ENCODE measurements around the gene LSP1.
"Not testable (repeated sequence)": the region's sequence is repeated elsewhere in the genome, so short reads cannot be mapped to it uniquely, and the experiment has no call there.

Gene LSP1

GRCh38 chr11:1870721-1871466 is 18.0 kb downstream of the LSP1 start:
- TF ChIP-seq, protein P1, sequence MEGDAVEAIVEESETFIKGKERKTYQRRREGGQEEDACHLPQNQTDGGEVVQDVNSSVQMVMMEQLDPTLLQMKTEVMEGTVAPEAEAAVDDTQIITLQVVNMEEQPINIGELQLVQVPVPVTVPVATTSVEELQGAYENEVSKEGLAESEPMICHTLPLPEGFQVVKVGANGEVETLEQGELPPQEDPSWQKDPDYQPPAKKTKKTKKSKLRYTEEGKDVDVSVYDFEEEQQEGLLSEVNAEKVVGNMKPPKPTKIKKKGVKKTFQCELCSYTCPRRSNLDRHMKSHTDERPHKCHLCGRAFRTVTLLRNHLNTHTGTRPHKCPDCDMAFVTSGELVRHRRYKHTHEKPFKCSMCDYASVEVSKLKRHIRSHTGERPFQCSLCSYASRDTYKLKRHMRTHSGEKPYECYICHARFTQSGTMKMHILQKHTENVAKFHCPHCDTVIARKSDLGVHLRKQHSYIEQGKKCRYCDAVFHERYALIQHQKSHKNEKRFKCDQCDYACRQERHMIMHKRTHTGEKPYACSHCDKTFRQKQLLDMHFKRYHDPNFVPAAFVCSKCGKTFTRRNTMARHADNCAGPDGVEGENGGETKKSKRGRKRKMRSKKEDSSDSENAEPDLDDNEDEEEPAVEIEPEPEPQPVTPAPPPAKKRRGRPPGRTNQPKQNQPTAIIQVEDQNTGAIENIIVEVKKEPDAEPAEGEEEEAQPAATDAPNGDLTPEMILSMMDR (IDR thresholded peaks at IDR 0.05; ENCODE audit: low read depth, low read length): no peak
- no peak overlapping the region for H3K4me3 ChIP-seq (ENCODE audit: low read depth, low read length)

DNA sequence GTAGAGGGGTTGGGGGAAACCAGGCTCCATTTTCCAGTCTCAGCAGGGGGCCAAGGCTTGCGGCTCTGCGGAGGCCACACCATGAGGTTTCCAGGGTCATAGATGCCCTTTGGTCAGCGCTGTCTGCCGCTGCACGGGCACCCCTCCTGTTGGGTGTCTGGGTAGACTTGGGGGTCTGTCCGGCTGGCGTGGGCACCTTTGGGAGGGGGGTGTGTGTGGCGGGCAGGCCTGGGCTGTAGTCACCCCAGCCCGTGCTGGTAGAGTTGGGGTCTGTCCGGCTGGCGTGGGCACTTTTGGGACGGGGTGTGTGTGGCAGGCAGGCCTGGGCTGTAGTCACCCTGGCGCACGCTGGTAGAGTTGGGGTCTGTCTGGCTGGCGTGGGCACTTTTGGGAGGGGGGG is 18.6 kb downstream of the LSP1 start:
- TF ChIP-seq, protein P1 (IDR thresholded peaks at IDR 0.05; ENCODE audit: low read depth, low read length): no peak
- H3K4me3 ChIP-seq (ENCODE audit: low read depth, low read length): no peak overlapping the region

- TF ChIP-seq, protein P1 (IDR thresholded peaks at IDR 0.05; ENCODE audit: low read depth, low read length): no peak
- no peak overlapping the region for H3K4me3 ChIP-seq (ENCODE audit: low read depth, low read length)
These were observed 19.5 kb downstream of the LSP1 start for GRCh38 chr11:1872267-1872985.

GRCh38 chr11:1873048-1873812 is 20.3 kb downstream of the LSP1 start:
- H3K4me3 ChIP-seq (ENCODE audit: low read depth, low read length): no peak overlapping the region
- TF ChIP-seq, protein P1 (IDR thresholded peaks at IDR 0.05; ENCODE audit: low read depth, low read length): no peak

GRCh38 chr11:1873813-1874150 is 20.9 kb downstream of the LSP1 start:
- not testable (repeated sequence) for H3K4me3 ChIP-seq (ENCODE audit: low read depth, low read length)

DNA sequence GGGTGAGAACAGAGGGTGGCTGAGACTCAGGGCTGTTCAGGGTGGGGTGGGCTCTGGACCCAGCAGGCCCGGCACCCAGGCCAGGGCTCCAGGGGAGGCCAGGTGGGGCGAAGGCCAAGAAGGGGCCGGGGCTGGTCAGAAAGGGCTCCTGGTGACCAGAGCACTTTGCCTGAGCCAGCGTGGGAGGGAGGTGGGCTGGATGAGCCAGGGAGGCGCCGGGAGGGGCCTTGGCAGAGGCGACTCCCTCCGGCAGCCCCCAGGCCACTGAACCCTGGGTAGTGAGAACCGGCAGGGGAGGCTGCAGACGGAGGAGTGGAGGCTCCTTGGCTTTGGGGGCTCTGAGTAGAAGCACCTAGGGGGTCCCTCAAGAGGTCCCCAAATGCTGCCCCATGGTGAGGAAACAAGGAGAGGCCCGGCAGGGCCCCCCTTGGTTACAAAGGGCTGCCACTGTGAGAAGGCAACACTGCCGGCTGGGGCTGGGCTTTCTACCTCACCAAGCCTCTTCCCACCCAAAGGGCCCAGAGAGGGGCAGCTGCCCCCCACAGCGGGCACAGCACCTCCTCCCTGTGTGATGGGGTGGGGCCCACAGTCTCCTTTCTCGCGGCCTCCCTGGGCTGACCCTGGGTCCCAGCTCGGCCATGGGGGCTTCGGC is 21.7 kb downstream of the LSP1 start:
- H3K4me3 ChIP-seq (ENCODE audit: low read depth, low read length): not testable (repeated sequence)

- no peak overlapping the region for H3K4me3 ChIP-seq (ENCODE audit: low read depth, low read length)
- TF ChIP-seq, protein P1 (IDR thresholded peaks at IDR 0.05; ENCODE audit: low read depth, low read length): no peak
These were observed 22.4 kb downstream of the LSP1 start for GRCh38 chr11:1875093-1875850.

DNA sequence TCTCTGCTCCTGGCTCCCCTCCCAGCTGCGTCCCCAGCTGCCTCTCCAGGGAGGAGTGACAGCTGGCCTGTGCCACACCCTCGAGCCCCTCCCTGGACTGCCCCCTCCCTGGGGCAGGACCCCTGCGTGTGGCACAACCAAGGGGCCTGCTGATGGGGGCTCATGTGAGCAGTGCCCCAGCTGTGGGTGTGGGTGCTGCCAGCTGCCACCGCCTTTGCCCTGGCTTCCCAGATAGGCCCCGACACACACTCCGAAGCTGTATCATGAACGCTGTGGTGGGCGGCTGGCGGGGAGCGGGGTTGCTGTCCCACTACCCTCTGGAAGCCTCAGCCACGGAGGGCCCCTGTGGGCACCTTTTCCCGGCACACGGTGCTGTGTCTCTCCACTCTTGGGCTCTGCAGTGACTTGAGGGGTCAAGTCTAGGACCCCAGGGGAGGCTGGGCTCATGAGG is 23.0 kb downstream of the LSP1 start:
- H3K4me3 ChIP-seq (ENCODE audit: low read depth, low read length): not testable (repeated sequence)
